Activated gamma-delta T cell treated with Interleukin-2 at 50 U/mL for 16 hours (primary cell): Measurements from ENCODE around the gene WDR89.
"Not testable (repeated sequence)": the region's sequence is repeated elsewhere in the genome, so short reads cannot be mapped to it uniquely, and the experiment has no call there.

Experiments used
- DNase-seq: peaks from one replicate; pipeline ENCODE4 v3.0.0-alpha.2; 2020

Gene WDR89, protein sequence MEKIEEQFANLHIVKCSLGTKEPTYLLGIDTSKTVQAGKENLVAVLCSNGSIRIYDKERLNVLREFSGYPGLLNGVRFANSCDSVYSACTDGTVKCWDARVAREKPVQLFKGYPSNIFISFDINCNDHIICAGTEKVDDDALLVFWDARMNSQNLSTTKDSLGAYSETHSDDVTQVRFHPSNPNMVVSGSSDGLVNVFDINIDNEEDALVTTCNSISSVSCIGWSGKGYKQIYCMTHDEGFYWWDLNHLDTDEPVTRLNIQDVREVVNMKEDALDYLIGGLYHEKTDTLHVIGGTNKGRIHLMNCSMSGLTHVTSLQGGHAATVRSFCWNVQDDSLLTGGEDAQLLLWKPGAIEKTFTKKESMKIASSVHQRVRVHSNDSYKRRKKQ

GRCh38 chr14:63641473-63642228 lies at the start of gene WDR89:
Gene WDR89 (minus strand): TSS chr14:63641871. CDS start chr14:63599942, 41,929 bp downstream.
- DNase-seq = peak; percentile 94

DNA sequence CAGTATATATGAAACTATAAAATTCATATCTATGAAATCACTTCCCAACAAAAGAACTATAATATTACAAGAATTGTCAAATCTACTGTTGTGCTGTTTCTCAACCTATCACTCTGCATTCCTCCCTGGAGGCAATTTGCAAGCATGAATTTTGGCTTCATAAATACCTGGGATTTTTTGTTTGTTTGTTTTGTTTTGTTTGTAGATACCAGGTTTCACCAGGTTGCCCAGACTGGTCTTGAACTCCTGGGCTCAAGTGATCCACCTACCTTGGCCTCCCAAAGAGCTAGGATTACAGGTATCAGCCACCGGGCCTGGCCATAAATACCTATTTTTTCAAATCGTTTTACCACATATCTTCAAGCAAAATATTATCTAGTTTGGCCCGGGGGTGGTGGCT lies 47.5 kb upstream of the WDR89 start:
- no peak for DNase-seq

GRCh38 chr14:63686926-63687325 lies 45.3 kb upstream of the WDR89 start:
- no peak for DNase-seq

- no peak for DNase-seq
Measured at GRCh38 chr14:63685401-63685800, 43.7 kb upstream of the WDR89 start.

GRCh38 chr14:63682727-63683593 lies 41.3 kb upstream of the WDR89 start:
- DNase-seq = no peak

DNA sequence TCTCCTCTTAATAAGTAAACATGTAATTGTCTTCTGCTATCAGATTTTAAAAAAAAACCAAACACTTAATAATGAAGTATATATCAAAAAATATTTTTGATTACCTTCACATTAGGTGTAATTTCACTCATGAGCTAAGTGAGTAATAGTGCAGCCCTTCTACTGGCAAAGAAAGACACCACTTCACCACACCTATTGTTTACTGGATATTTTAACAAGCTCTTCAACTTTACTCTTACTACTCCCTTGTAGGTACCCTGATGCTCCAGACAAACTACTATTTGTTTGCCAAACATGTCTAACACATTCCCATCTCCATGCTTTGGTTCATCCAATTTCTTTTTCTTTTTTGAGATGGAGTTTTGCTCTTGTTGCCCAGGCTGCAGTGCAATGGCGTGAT lies 36.9 kb upstream of the WDR89 start:
- DNase-seq = no peak

DNA sequence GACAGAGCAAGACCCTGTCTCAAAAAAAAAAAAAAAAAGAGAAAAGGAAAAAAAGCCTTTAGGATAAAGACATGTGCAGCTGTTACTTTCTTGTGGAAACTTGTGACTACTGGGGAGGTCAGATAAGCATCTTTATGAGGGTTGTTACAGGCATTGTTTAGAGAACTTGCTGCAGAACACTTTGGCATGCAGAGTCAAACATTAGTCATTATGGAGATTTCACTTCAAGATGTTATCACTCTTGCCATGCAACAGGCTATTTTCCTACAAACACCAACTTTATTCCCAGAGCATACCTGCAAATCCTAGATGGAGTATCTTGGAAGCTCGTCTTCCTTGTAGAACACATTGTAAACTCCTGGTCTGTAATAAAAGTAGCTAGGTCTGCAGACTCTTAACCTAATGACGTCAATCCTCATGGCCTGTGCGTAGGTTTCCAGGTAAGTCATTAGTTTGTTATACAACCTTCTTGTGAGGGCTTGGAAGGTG lies 36.3 kb upstream of the WDR89 start:
- DNase-seq = no peak

DNA sequence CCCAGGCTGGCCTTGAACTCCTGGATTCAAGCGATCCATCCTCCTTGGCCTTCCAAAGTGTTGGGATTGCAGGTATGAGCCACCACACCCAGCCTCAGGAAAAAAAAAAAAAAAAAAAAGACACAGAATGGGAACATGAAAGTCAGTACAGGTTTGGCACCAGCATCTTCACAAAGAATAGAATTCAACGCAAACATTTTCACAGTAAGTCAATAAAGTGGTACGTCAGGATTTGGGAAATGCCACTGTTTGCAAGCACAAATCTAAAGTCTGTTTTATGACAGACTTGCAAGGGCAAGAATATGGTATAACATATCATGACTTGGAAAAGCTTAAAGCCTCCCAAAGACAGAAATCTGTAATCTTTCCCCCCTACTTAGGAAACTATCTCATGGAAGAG lies 34.9 kb upstream of the WDR89 start:
- no peak for DNase-seq

DNA sequence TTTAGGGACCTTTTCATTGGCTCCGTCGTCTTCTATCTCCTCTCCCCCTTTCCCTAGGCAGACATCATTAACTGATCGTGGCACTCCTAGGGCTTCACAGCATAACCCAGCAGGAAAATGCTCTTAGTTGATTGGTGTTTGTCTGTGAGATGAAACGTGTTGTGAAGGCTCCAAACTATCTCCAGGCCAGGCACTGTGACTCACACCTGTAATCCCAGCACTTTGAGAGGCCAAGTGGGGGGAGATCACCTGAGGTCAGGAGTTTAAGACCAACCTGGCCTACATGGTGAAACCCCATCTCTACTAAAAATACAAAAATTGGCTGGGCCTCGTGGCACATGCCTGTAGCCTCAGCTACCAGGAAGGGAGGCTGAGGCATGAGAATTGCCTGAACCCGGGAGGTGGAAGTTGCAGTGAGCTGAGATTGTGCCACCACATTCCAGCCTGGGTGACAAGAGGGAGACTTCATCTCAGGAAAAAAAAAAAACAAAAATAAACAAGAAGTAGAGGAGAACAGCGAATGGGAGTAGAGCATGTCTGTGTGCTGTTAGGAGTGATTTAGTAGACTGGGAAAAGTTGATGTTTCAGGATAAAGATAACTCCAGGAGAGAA lies 32.3 kb upstream of the WDR89 start:
- no peak for DNase-seq

GRCh38 chr14:63673255-63673654 lies 31.6 kb upstream of the WDR89 start:
- no peak for DNase-seq

- DNase-seq = no peak
Measured at GRCh38 chr14:63672417-63673180, 30.9 kb upstream of the WDR89 start.

- no peak for DNase-seq
Measured at GRCh38 chr14:63671987-63672386, 30.3 kb upstream of the WDR89 start.

- no peak for DNase-seq
Measured at GRCh38 chr14:63670692-63671091, 29.0 kb upstream of the WDR89 start.

DNA sequence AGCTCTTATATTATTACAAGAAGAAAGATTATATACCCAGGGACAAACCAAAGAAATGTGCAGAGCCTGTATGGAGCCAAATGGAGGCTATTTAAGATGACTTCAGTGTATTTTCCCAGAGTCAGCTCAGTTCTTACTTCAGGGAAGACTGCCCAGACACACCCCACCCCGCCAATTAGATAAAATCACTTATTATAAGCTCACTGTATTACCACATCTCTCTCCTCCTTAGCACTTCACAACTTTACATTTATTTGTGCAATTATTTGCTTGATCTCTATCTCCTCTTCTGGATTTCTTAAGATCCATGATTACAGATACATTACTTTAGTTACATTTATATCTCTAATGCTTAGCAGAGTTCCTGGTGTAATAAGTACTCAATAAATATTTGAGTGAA lies 24.7 kb upstream of the WDR89 start:
- no peak for DNase-seq

DNA sequence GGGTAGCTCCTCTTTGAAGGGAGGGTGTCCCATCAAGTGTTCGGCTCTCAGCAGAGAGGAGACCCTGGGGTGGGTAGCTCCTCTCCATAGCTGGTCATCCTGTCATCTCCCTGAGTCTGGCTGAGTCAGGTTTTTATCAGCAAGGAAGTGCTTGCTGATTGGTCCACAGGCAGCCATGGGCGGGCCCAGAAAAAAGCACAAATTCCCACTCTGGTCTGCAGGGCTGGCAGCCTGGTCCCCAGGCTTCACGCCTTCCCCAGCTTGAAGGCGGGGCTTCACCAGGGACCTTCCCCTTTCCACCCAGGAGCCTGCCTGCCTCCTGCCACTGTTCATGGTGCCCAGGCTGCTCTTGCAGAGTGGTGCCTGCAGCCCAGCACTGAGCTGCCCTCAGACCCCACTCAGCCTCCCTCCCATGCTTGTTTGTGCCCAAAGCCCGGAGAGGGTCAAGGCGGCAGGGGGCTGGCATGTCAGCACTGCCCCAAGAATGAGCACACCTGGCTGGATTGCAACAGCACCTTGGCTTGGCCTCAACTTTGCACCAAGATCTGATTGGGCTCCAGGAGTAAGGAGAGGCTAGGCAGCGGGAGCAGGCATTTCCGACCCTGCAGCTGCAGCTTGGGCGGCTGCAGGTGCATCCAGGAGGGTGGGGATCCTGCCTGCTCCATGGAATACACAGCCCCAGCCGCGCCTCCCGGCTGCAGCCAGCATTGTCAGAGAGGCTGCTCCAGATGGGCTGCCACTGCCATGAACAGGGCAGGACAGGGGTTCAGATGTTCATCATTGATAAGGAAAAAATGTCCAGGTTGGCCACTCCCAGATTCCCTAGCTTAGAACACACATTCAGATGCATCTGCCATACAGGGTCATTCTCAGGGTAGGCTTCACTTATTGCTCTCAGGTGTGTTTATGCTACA lies 22.0 kb upstream of the WDR89 start:
- DNase-seq = no peak

- DNase-seq = no peak
Measured at GRCh38 chr14:63662776-63663175, 21.1 kb upstream of the WDR89 start.

- not testable (repeated sequence) for DNase-seq
Measured at GRCh38 chr14:63661881-63662280, 20.2 kb upstream of the WDR89 start.

DNA sequence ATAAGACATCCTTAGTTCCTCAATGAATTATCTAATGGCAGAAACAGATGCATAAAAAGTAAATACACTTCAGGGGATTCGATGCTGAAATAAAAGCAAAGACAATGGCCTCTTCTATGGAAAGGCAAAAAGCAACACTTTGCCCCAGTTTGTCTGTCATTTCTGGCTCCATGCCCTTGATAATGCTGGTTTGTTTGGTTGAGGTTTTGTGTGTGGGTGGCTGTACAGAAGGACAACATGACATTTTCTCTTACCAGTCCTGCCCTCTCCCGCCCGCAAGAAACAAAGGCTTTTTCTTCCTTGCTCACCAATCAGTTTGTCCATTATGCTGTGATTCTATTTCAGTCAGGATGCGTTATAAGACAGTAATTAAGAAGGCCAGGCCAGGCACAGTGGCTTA lies 18.1 kb upstream of the WDR89 start:
- DNase-seq = no peak

GRCh38 chr14:63656194-63656593 lies 14.5 kb upstream of the WDR89 start:
- no peak for DNase-seq

- DNase-seq = no peak
Measured at GRCh38 chr14:63654936-63655335, 13.3 kb upstream of the WDR89 start.

GRCh38 chr14:63654346-63654745 lies 12.7 kb upstream of the WDR89 start:
- no peak for DNase-seq
